RWPE1 (cell line): ENCODE measurements around the gene WHAMM.

Experiments used
- CTCF ChIA-PET: fragments of 350-600 bp; sonication (Branson Sonifier 250); formaldehyde crosslinking; extraction: SDS; loops from one replicate; lab custom pipeline; 2021; lab: Yijun Ruan, JAX
- POLR2A ChIA-PET: fragments of 400-600 bp; formaldehyde crosslinking; extraction: SDS; loops from one replicate; lab custom pipeline; 2020; ENCODE audit warnings: antibody characterized with exemption; ENCODE audit not compliant: low non-redundant PET; lab: Yijun Ruan, JAX
- DNase-seq: peaks from one replicate; pipeline ENCODE4 v3.0.0; 2012; ENCODE audit warnings: low spot score
- H3K27ac ChIP-seq: fragments of 450-650 bp; 2 replicates; pipeline ENCODE4 v1.5.1; 2017
- TF ChIP-seq, protein P1 (sequence below): fragments of 450-650 bp; conservative IDR thresholded peaks from 2 replicates; pipeline ENCODE4 v1.5.1; 2017; ENCODE audit warnings: low read depth, mild to moderate bottlenecking

Gene WHAMM

DNA sequence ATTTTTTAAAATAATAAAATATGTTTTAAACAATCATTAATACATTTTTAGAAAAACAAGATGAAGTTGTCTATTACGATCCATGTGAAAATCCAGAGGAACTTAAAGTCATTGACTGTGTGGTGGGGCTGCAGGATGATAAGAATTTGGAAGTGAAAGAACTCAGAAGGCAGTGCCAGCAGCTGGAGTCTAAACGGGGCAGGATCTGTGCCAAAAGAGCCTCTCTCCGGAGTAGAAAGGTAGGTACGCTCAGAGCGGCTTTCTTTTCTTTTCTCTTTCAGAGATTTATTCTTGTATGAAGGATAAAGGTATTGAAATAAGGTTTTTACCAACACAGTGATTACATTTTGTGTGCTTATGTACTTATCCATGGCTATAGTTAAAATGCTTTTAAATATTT is 13.6 kb downstream of the WHAMM start:
- ChIA-PET POLR2A (no interaction called here), CTCF (no interaction called here)
- no peak for DNase-seq
- TF ChIP-seq, protein P1, sequence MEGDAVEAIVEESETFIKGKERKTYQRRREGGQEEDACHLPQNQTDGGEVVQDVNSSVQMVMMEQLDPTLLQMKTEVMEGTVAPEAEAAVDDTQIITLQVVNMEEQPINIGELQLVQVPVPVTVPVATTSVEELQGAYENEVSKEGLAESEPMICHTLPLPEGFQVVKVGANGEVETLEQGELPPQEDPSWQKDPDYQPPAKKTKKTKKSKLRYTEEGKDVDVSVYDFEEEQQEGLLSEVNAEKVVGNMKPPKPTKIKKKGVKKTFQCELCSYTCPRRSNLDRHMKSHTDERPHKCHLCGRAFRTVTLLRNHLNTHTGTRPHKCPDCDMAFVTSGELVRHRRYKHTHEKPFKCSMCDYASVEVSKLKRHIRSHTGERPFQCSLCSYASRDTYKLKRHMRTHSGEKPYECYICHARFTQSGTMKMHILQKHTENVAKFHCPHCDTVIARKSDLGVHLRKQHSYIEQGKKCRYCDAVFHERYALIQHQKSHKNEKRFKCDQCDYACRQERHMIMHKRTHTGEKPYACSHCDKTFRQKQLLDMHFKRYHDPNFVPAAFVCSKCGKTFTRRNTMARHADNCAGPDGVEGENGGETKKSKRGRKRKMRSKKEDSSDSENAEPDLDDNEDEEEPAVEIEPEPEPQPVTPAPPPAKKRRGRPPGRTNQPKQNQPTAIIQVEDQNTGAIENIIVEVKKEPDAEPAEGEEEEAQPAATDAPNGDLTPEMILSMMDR, result no peak
- no peak overlapping the region for H3K27ac ChIP-seq

GRCh38 chr15:82828075-82828474 is 18.6 kb downstream of the WHAMM start:
- ChIA-PET CTCF (no interaction called here), POLR2A (no interaction called here)
- no peak overlapping the region for H3K27ac ChIP-seq
- TF ChIP-seq, protein P1, result no peak
- no peak for DNase-seq

- ChIA-PET POLR2A (no interaction called here), CTCF (no interaction called here)
- DNase-seq, result no peak
- TF ChIP-seq, protein P1, result no peak
- peak overlapping the region; percentile 43 for H3K27ac ChIP-seq
These were observed 19.8 kb downstream of the WHAMM start for GRCh38 chr15:82829234-82829633.

GRCh38 chr15:82830427-82831173 is 21.2 kb downstream of the WHAMM start:
- POLR2A ChIA-PET, result no interaction called here
- peak overlapping the region; percentile 72 for H3K27ac ChIP-seq
- CTCF ChIA-PET, result interaction anchor here (0.6 kb wide), 1 partner anchor 234 kb away, joined by 4 read pairs; no protein-coding TSS in a partner anchor
- TF ChIP-seq, protein P1, result no peak
- no peak for DNase-seq

GRCh38 chr15:82831894-82832600 is 22.6 kb downstream of the WHAMM start:
- CTCF ChIA-PET, result interaction anchor here (0.9 kb wide), 1 partner anchor 18 kb away, joined by 5 read pairs; no protein-coding TSS in a partner anchor
- POLR2A ChIA-PET, result interaction anchor here (0.8 kb wide), 1 partner anchor 291 kb away, joined by 5 read pairs; the partner anchor contains the start of gene RPS17
- DNase-seq, result no peak
- TF ChIP-seq, protein P1, result no peak
- peak overlapping the region; percentile 63 for H3K27ac ChIP-seq

DNA sequence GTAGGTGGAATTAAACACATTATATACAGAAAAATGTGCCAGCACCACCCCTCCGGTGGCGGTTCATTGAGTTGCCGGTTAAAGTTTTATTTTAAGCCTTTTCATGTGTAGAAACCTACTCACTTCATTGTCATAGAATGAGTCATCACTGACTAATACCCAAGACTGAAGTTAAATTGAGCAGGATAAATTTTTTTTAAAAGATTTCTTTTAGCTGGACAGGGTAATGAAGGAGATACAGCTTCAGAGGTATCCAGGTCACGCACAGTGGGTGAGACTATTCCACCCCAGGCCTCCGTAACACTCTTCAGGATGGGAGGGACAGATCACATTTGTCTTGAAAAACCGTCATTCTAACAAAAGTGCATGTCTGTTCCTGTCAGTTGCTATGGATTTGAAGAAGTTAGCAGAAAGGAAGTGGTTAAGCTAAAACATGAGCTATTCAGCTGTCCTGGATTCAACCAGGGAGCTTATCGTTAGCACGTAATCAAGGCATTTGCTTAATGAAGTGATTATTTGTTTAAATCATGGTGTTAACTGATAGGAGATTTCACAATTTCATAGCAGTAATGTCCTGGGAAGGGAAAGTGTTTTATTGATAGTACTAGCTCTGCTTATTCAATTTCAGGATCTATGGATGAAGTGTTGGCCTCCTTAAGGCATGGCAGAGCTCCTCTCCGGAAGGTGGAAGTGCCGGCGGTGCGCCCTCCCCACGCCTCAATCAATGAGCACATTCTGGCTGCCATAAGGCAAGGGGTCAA is 23.4 kb downstream of the WHAMM start:
- TF ChIP-seq, protein P1, result no peak
- peak; percentile 93 for DNase-seq
- CTCF ChIA-PET, result interaction anchor here (0.9 kb wide), 1 partner anchor 17 kb away, joined by 5 read pairs; no protein-coding TSS in a partner anchor
- peak overlapping the region; percentile 100 for H3K27ac ChIP-seq
- POLR2A ChIA-PET, result interaction anchor here (0.8 kb wide), 1 partner anchor 292 kb away, joined by 5 read pairs; the partner anchor contains the start of gene RPS17
